LNCaP clone FGC (cell line): ENCODE data around the gene CADM2.

Source experiments
- DNase-seq: peaks from one replicate; pipeline ENCODE4 v3.0.0-alpha.2; 2011; ENCODE audit warnings: low read depth
- H3K4me3 ChIP-seq: 2 replicates; pipeline ENCODE4 v1.5.1; 2011; ENCODE audit warnings: mild to moderate bottlenecking, low read depth, low read length, control low read depth
- TF ChIP-seq, protein P1 (sequence below): IDR thresholded peaks from 2 replicates; pipeline ENCODE4 v1.5.1; 2012; ENCODE audit warnings: mild to moderate bottlenecking; ENCODE audit not compliant: control insufficient read depth, insufficient read depth; ENCODE audit errors: extremely low read depth

Gene CADM2

GRCh38 chr3:85570819-85571218 lies 612.0 kb downstream of the CADM2 start:
- no peak for DNase-seq
- no peak overlapping the region for H3K4me3 ChIP-seq
- TF ChIP-seq, protein P1, sequence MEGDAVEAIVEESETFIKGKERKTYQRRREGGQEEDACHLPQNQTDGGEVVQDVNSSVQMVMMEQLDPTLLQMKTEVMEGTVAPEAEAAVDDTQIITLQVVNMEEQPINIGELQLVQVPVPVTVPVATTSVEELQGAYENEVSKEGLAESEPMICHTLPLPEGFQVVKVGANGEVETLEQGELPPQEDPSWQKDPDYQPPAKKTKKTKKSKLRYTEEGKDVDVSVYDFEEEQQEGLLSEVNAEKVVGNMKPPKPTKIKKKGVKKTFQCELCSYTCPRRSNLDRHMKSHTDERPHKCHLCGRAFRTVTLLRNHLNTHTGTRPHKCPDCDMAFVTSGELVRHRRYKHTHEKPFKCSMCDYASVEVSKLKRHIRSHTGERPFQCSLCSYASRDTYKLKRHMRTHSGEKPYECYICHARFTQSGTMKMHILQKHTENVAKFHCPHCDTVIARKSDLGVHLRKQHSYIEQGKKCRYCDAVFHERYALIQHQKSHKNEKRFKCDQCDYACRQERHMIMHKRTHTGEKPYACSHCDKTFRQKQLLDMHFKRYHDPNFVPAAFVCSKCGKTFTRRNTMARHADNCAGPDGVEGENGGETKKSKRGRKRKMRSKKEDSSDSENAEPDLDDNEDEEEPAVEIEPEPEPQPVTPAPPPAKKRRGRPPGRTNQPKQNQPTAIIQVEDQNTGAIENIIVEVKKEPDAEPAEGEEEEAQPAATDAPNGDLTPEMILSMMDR: no peak

- no peak for DNase-seq
- TF ChIP-seq, protein P1: no peak
- no peak overlapping the region for H3K4me3 ChIP-seq
Observed at GRCh38 chr3:85571835-85572234, 613.0 kb downstream of the CADM2 start.

- no peak for DNase-seq
- TF ChIP-seq, protein P1: no peak
- H3K4me3 ChIP-seq: no peak overlapping the region
Observed at GRCh38 chr3:85572426-85572825, 613.6 kb downstream of the CADM2 start.

- no peak for DNase-seq
- no peak overlapping the region for H3K4me3 ChIP-seq
- TF ChIP-seq, protein P1: no peak
Observed at GRCh38 chr3:85572978-85573377, 614.2 kb downstream of the CADM2 start.

DNA sequence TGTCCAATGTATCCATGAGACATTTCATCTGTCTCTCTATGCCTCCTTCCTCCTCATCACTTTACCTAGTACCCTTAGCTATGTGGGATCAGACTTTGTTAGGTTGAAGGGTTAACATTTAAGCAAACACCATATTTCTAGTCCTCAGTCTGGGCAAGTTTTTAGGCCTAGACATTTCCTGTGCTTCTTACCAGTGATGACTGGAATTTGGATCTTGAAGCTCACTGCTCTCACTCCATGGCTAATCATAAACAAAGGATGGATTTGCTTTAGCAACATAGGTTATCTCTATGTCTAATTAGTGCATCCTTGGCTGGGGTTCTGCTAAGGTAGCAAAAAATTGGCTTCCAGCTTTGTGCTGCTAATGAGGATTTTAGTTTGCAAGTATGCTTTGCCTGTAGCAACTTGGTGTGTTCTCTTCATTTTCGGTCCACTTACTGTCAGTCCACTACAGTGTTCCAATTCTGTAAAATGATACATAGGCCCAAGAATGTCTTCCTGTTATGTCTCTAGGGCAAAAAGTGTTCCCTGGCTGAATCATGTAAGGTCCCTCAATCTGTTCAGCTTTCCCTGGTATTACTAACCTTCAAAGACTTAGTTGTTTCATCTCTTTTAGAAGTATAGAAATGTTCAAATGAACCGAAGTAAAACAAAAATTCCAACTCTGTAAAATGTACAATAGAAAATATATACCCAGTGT lies 615.4 kb downstream of the CADM2 start:
- no peak overlapping the region for H3K4me3 ChIP-seq
- TF ChIP-seq, protein P1: no peak
- DNase-seq: no peak

- no peak for DNase-seq
- no peak overlapping the region for H3K4me3 ChIP-seq
- TF ChIP-seq, protein P1: peak; percentile 87
Observed at GRCh38 chr3:85576091-85576690, 617.4 kb downstream of the CADM2 start.

DNA sequence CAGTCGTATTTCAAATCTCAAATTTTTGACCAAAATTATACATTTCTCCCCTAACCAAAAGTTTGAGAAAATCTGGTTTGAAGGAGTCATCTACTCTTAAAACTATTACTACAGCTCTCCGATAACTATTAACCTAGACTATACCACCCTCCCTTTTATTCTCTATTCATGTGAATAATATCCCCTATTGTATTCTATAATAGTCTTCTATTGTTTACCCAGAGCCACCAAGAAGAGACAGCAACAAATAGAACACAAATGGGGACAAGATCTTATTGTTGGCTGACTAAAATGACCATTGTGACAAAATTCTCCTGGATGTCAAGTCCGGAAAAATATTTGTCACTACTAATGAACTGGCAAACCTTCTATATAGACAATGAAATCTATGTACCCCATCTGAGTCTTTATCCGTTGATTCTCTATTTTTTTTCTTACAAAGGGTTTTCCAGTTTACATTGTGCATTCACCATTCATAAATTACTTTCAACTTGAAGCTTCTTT lies 618.0 kb downstream of the CADM2 start:
- no peak for DNase-seq
- H3K4me3 ChIP-seq: no peak overlapping the region
- TF ChIP-seq, protein P1: no peak
